CD8-positive, alpha-beta memory T cell (primary cell): Measurements from ENCODE around the gene RPAP3. TPM values are rescaled to one million over a fixed set of nuclear protein-coding genes. Genes with fewer than 3 reads are reported as not detected.

Source experiments
- CTCF ChIA-PET: fragments of 350-600 bp; sonication (Branson Sonifier 250); formaldehyde crosslinking; loops from one replicate; lab custom pipeline; 2021; ENCODE audit warnings: antibody characterized with exemption; lab: Charles Lee
- POLR2A ChIA-PET: fragments of 350-600 bp; sonication (Branson Sonifier 250); formaldehyde crosslinking; loops from one replicate; lab custom pipeline; 2021; ENCODE audit warnings: antibody characterized with exemption; lab: Charles Lee
- DNase-seq, 5 donors: peaks; one replicate each; pipeline versions ENCODE4 v3.0.0 to v3.0.0-alpha.2; 2020 to 2022; ENCODE audit warnings: mixed read lengths in 1 of 5
- H3K27ac ChIP-seq: one replicate; pipeline ENCODE4 v1.7.0; 2013; ENCODE audit warnings: low read depth, mild to moderate bottlenecking, low read length, moderate library complexity
- H3K27me3 ChIP-seq: 2 replicates; pipeline ENCODE4 v1.7.0; 2013; ENCODE audit warnings: low read length, mild to moderate bottlenecking; ENCODE audit not compliant: insufficient read depth, poor library complexity, severe bottlenecking
- H3K36me3 ChIP-seq: 2 replicates; pipeline ENCODE4 v1.7.0; 2013; ENCODE audit warnings: mild to moderate bottlenecking, low read length, moderate library complexity; ENCODE audit not compliant: insufficient read depth
- H3K4me1 ChIP-seq: 2 replicates; pipeline ENCODE4 v1.7.0; 2013; ENCODE audit warnings: mild to moderate bottlenecking, low read length, moderate library complexity; ENCODE audit not compliant: insufficient read depth
- H3K4me3 ChIP-seq: 2 replicates; pipeline ENCODE4 v1.7.0; 2013; ENCODE audit warnings: mild to moderate bottlenecking, low read length
- H3K9me3 ChIP-seq: 2 replicates; pipeline ENCODE4 v1.7.0; 2013; ENCODE audit warnings: mild to moderate bottlenecking, low read length
- H3K27ac Mint-ChIP-seq, 8 donors: one replicate each; pipeline ENCODE4 v1.8.0; 2020 to 2021; ENCODE audit warnings: mixed read lengths in 8 of 8, mild to moderate bottlenecking in 6 of 8, inconsistent platforms in 3 of 8, moderate library complexity in 3 of 8
- H3K27me3 Mint-ChIP-seq, 2 donors: one replicate each; pipeline ENCODE4 v1.8.0; 2020 to 2021; ENCODE audit warnings: mixed read lengths in 2 of 2, mild to moderate bottlenecking in 1 of 2, moderate library complexity in 1 of 2
- H3K36me3 Mint-ChIP-seq, 3 donors: one replicate each; pipeline ENCODE4 v1.8.0; 2020 to 2021; ENCODE audit warnings: mixed read lengths in 3 of 3, inconsistent platforms in 1 of 3, mild to moderate bottlenecking in 1 of 3
- H3K4me1 Mint-ChIP-seq, 3 donors: one replicate each; pipeline ENCODE4 v1.8.0; 2020 to 2021; ENCODE audit warnings: mixed read lengths in 3 of 3, inconsistent platforms in 1 of 3, mild to moderate bottlenecking in 1 of 3
- H3K4me3 Mint-ChIP-seq, 7 donors: one replicate each; pipeline ENCODE4 v1.8.0; 2020 to 2021; ENCODE audit warnings: mixed read lengths in 7 of 7, mild to moderate bottlenecking in 6 of 7, moderate library complexity in 4 of 7, inconsistent platforms in 2 of 7
- H3K9me3 Mint-ChIP-seq, 5 donors: one replicate each; pipeline ENCODE4 v1.8.0; 2020 to 2022; ENCODE audit warnings: mixed read lengths in 5 of 5, mild to moderate bottlenecking in 3 of 5, moderate library complexity in 2 of 5, inconsistent platforms in 1 of 5
- polyA plus RNA-seq: library from polyadenylated mRNA; unstranded; fragments of 300-500 nt; fragmentation: Illumina TruSeq; gene quantifications from one replicate; pipeline ENCODE4 v1.2.3, GENCODE V29; 2021
- total RNA-seq, 2 experiments: library from RNA; stranded (reverse); gene quantifications; one replicate each; pipeline ENCODE4 v1.2.3, GENCODE V29; 2021

RPAP3 gene
- total and polyA plus RNA-seq, 3 experiments from 2014 or later = 35.3 to 58.1 (median 54.0) TPM

DNA sequence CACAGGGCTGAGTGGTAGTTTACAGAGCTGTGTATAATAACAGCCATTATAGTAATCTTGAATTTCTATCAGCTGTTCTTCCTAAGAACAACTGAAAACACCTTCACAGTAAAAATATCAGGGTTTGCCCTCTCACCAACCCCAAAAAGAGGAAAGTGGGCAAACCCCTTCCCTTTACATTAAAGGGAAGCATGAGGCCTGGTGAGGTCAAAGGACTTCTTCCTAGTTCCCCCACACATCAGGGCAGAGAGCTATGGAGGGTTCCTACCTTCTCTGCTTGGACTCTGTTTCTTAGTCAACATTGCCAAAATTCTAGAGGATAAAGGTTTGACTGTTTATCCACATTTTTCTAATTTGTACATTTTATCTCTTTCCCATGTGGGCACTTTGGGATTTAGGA is 4.4 kb upstream of the RPAP3 start:
- Histone ChIP-seq H3K36me3 (no peaks in the 10 kb centered on the region), H3K27ac (no peak overlapping the region), H3K4me3 (no peak overlapping the region), H3K9me3 (no peaks in the 10 kb centered on the region), H3K27me3 (no peaks in the 10 kb centered on the region), H3K4me1 (peaks cover 29% of the 10 kb centered on the region)
- no peak overlapping the region for H3K4me3 Mint-ChIP-seq
- POLR2A ChIA-PET = no interaction called here
- no peaks in the 10 kb centered on the region for H3K9me3 Mint-ChIP-seq
- peak overlapping the region in 1 of 8 donors; percentile 20 for H3K27ac Mint-ChIP-seq
- no peak for DNase-seq
- peaks cover 0 to 2% of the 10 kb centered on the region in 2 donors for H3K27me3 Mint-ChIP-seq
- peaks cover 0 to 8% (median 3%) of the 10 kb centered on the region in 3 donors for H3K36me3 Mint-ChIP-seq
- CTCF ChIA-PET = interaction anchor here (1.0 to 10.9 kb wide), 4 partner anchors 32 to 127 kb away, joined by 3 to 169 read pairs (median 19); partner anchors contain the start of gene SLC48A1
- H3K4me1 Mint-ChIP-seq = peaks cover 19 to 41% (median 36%) of the 10 kb centered on the region in 3 donors

DNA sequence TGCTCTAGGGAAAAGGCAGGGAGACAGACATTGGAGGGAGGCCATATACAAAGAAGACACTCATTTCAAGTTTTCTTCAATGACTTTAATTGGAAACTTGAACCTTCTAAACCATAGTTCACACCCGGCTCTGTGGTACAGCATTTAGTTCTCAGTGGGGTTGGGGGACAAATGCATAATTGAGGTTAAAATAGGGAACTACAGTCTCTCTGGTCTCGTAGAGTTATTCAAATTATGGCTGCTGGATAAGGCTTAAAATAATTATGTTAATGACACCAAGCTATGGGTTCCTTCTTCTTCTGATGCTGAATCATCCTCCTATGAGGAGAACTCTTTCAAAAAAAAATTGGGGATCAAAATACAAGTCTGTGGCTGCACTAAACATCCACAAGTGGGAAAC is 3.8 kb upstream of the RPAP3 start:
- H3K4me3 ChIP-seq = no peak overlapping the region
- no peaks in the 10 kb centered on the region for H3K9me3 ChIP-seq
- no peak for DNase-seq
- ChIA-PET POLR2A (no interaction called here), CTCF (interaction anchor here (1.0 to 10.9 kb wide), 4 partner anchors 33 to 128 kb away, joined by 3 to 169 read pairs (median 19); partner anchors contain the start of gene SLC48A1)
- no peaks in the 10 kb centered on the region for H3K27me3 ChIP-seq
- Mint-ChIP-seq H3K36me3 (peaks cover 0 to 9% (median 3%) of the 10 kb centered on the region in 3 donors), H3K27ac (peak overlapping the region in 2 of 8 donors; percentile 9 to 35), H3K4me1 (peaks cover 25 to 44% (median 39%) of the 10 kb centered on the region in 3 donors), H3K4me3 (no peak overlapping the region), H3K27me3 (peaks cover 0 to 2% of the 10 kb centered on the region in 2 donors), H3K9me3 (no peaks in the 10 kb centered on the region)
- no peak overlapping the region for H3K27ac ChIP-seq
- no peaks in the 10 kb centered on the region for H3K36me3 ChIP-seq
- peaks cover 33% of the 10 kb centered on the region for H3K4me1 ChIP-seq

DNA sequence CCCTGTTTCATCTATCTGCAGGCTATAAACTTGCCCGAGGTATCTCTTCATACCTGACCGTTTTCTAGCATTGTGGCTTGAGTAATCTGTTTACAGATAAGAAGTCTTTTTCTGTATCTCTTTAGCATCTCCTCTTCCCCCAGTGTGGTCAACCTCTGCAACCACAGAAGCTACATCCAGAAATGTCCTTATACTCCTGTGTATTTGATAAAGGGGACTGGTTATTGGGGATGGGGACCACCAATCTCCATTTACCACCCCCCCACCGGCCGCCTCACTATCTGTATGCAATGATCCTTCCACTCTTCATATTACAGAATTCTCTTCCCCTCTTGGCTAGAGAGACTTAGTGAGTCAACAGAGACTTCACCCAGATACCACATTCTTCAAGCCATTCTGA is 3.4 kb upstream of the RPAP3 start:
- Mint-ChIP-seq H3K4me1 (peaks cover 25 to 46% (median 41%) of the 10 kb centered on the region in 3 donors), H3K4me3 (peak overlapping the region in 1 of 7 donors; percentile 69), H3K9me3 (no peaks in the 10 kb centered on the region), H3K36me3 (peaks cover 0 to 9% (median 3%) of the 10 kb centered on the region in 3 donors), H3K27ac (peak overlapping the region in 5 of 8 donors; percentile 4 to 55 (median 27)), H3K27me3 (peaks cover 0 to 2% of the 10 kb centered on the region in 2 donors)
- H3K4me3 ChIP-seq = no peak overlapping the region
- no peaks in the 10 kb centered on the region for H3K36me3 ChIP-seq
- no peak overlapping the region for H3K27ac ChIP-seq
- H3K9me3 ChIP-seq = no peaks in the 10 kb centered on the region
- peaks cover 34% of the 10 kb centered on the region for H3K4me1 ChIP-seq
- no peaks in the 10 kb centered on the region for H3K27me3 ChIP-seq
- CTCF ChIA-PET = interaction anchor here (5.8 to 10.9 kb wide), 2 partner anchors 33 to 62 kb away, joined by 34 to 169 read pairs; partner anchors contain the start of gene SLC48A1
- no peak for DNase-seq
- POLR2A ChIA-PET = no interaction called here

DNA sequence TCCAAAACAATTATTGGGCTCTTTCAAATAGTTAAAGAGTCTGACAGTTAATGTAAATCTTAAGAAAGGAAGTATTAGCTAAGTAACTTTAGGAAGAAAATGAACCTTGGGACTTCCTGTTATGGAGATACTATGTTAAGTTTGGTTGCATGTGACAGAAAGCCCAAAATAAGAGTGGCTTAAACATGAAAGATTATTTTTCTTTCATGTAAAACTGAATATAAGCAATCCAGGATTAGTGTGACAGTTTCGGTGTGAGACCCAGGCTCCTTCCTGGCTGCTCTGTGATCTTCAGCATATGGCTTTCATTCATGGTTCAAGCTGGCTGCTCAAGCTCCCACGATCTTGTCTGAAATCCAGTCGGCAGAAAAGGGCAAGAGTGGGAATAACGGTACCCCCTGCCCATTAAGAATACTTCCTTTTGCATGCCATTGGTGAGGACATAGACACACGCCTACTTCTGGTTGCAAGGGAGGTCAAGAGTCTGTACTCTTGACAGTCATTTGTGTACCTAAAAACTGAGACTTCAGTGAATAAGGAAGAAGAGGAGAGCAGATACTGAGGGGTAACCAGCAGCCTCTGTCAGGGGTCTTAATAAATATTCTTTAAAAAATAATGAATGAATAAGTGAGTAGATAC is 2.2 kb upstream of the RPAP3 start:
- Mint-ChIP-seq H3K4me1 (peaks cover 35 to 58% (median 53%) of the 10 kb centered on the region in 3 donors), H3K36me3 (peaks cover 0 to 14% (median 5%) of the 10 kb centered on the region in 3 donors), H3K4me3 (peak overlapping the region in 6 of 7 donors; percentile 10 to 79 (median 34)), H3K9me3 (no peaks in the 10 kb centered on the region), H3K27ac (peak overlapping the region; percentile 19 to 91 (median 65)), H3K27me3 (no peaks in the 10 kb centered on the region)
- Histone ChIP-seq H3K27me3 (no peaks in the 10 kb centered on the region), H3K9me3 (no peaks in the 10 kb centered on the region), H3K4me1 (peaks cover 40% of the 10 kb centered on the region), H3K4me3 (peak overlapping the region; percentile 5), H3K27ac (no peak overlapping the region), H3K36me3 (no peaks in the 10 kb centered on the region)
- peak in 1 of 5 donors; percentile 24 for DNase-seq
- POLR2A ChIA-PET = interaction anchor here (1.4 kb wide), 1 partner anchor 125 kb away, joined by 3 read pairs; no protein-coding TSS in a partner anchor
- CTCF ChIA-PET = interaction anchor here (1.1 to 5.8 kb wide), 3 partner anchors 34 to 59 kb away, joined by 3 to 34 read pairs (median 13); partner anchors contain the start of gene RAPGEF3

DNA sequence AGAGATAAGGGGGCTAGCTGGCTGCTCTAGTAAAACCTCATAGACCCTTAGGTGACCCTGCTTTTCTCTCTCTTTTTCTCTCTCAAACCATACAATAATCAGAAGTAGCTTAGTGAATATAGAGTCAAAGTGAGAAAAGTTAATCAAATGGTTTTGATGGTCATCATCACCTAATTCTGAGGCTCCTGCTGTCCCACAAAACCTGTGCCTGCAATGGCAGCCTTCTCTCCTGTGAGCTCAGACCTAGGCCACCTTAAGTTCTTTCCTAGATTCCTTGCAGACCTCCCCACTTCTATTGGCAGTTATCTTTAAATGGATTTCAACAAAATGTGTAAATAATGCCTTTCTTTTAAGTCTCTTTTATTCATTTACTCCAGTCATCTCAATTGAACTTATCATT is 1.5 kb upstream of the RPAP3 start:
- peaks cover 37 to 64% (median 58%) of the 10 kb centered on the region in 3 donors for H3K4me1 Mint-ChIP-seq
- H3K27me3 Mint-ChIP-seq = no peaks in the 10 kb centered on the region
- peak overlapping the region in 6 of 7 donors; percentile 10 to 79 (median 32) for H3K4me3 Mint-ChIP-seq
- H3K27ac Mint-ChIP-seq = peak overlapping the region in 6 of 8 donors; percentile 47 to 86 (median 62)
- H3K27me3 ChIP-seq = no peaks in the 10 kb centered on the region
- H3K4me3 ChIP-seq = peak overlapping the region; percentile 5
- POLR2A ChIA-PET = interaction anchor here (0.7 to 1.4 kb wide), 3 partner anchors 106 to 403 kb away, joined by 3 to 7 read pairs (median 3); no protein-coding TSS in a partner anchor
- no peaks in the 10 kb centered on the region for H3K36me3 ChIP-seq
- CTCF ChIA-PET = interaction anchor here (1.1 to 5.8 kb wide), 4 partner anchors 35 to 131 kb away, joined by 3 to 34 read pairs (median 9); partner anchors contain the start of gene RAPGEF3
- peaks cover 0 to 16% (median 5%) of the 10 kb centered on the region in 3 donors for H3K36me3 Mint-ChIP-seq
- DNase-seq = no peak
- H3K4me1 ChIP-seq = peaks cover 40% of the 10 kb centered on the region
- H3K9me3 Mint-ChIP-seq = no peaks in the 10 kb centered on the region
- H3K9me3 ChIP-seq = no peaks in the 10 kb centered on the region
- H3K27ac ChIP-seq = peak overlapping the region; percentile 79

DNA sequence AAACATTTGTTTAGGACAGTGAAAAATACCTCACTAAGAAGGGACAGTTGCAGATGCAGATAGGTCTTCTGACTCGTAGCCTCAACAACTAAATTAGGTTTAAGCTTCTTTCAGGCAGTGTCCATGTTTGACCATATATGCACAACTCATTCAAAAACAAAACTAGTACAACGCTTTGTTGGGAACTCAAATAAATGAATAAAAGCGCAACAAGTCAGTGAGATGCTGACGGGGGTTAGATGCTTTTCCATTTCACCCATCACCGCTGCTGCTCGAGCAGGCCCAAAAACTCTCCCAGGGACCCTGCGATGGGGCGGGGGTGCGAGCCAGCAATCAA is 633 bp downstream of the RPAP3 start:
- peak overlapping the region; percentile 79 for H3K27ac ChIP-seq
- Mint-ChIP-seq H3K36me3 (peaks cover 0 to 28% (median 6%) of the 10 kb centered on the region in 3 donors), H3K4me1 (peaks cover 40 to 77% (median 67%) of the 10 kb centered on the region in 3 donors), H3K27ac (peak overlapping the region; percentile 40 to 96 (median 88)), H3K27me3 (no peaks in the 10 kb centered on the region), H3K4me3 (peak overlapping the region; percentile 90 to 99 (median 98)), H3K9me3 (no peaks in the 10 kb centered on the region)
- H3K9me3 ChIP-seq = no peaks in the 10 kb centered on the region
- H3K27me3 ChIP-seq = no peaks in the 10 kb centered on the region
- ChIA-PET POLR2A (no interaction called here), CTCF (interaction anchor here (0.9 to 2.8 kb wide), 3 partner anchors 10 to 62 kb away, joined by 3 to 12 read pairs (median 3); no protein-coding TSS in a partner anchor)
- peaks cover 8% of the 10 kb centered on the region for H3K36me3 ChIP-seq
- peak overlapping the region; percentile 83 for H3K4me3 ChIP-seq
- DNase-seq = no peak
- H3K4me1 ChIP-seq = peaks cover 40% of the 10 kb centered on the region

DNA sequence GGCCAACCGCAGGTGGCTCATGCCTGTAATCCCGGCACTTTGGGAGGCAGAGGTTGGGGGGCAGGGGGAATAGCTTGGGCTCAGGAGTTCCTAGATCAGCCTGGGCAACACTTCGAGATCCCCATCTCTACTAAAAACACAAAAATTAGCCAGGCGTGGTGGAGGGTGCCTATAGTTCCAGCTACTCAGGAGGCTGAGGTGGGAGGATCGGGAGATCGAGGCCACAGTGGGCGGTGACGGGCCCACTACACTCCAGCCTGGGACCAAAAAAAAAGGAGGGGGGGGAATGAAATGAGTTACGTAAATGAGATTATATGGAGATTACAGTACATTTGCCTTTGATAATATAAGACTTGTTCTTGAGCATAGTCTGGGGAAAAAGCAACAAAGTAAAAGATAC is 1.1 kb downstream of the RPAP3 start:
- DNase-seq = no peak
- peak overlapping the region; percentile 90 to 99 (median 98) for H3K4me3 Mint-ChIP-seq
- Histone ChIP-seq H3K36me3 (peaks cover 13% of the 10 kb centered on the region), H3K27me3 (no peaks in the 10 kb centered on the region), H3K9me3 (no peaks in the 10 kb centered on the region), H3K4me1 (peaks cover 40% of the 10 kb centered on the region), H3K27ac (no peak overlapping the region), H3K4me3 (peak overlapping the region; percentile 83)
- H3K9me3 Mint-ChIP-seq = no peaks in the 10 kb centered on the region
- no peaks in the 10 kb centered on the region for H3K27me3 Mint-ChIP-seq
- ChIA-PET POLR2A (no interaction called here), CTCF (interaction anchor here (0.9 to 2.8 kb wide), 3 partner anchors 10 to 62 kb away, joined by 3 to 12 read pairs (median 3); no protein-coding TSS in a partner anchor)
- peaks cover 0 to 33% (median 6%) of the 10 kb centered on the region in 3 donors for H3K36me3 Mint-ChIP-seq
- peak overlapping the region; percentile 29 to 96 (median 88) for H3K27ac Mint-ChIP-seq
- H3K4me1 Mint-ChIP-seq = peaks cover 40 to 76% (median 70%) of the 10 kb centered on the region in 3 donors
